DLD1 (cell line): ENCODE results near the gene TYK2.

Source experiments
- in situ Hi-C: cut with HindIII; loops from 2 replicates; pipeline ENCODE4 v1.10.0; 2017; ENCODE audit warnings: low sequenced_read_pairs

Gene TYK2

DNA sequence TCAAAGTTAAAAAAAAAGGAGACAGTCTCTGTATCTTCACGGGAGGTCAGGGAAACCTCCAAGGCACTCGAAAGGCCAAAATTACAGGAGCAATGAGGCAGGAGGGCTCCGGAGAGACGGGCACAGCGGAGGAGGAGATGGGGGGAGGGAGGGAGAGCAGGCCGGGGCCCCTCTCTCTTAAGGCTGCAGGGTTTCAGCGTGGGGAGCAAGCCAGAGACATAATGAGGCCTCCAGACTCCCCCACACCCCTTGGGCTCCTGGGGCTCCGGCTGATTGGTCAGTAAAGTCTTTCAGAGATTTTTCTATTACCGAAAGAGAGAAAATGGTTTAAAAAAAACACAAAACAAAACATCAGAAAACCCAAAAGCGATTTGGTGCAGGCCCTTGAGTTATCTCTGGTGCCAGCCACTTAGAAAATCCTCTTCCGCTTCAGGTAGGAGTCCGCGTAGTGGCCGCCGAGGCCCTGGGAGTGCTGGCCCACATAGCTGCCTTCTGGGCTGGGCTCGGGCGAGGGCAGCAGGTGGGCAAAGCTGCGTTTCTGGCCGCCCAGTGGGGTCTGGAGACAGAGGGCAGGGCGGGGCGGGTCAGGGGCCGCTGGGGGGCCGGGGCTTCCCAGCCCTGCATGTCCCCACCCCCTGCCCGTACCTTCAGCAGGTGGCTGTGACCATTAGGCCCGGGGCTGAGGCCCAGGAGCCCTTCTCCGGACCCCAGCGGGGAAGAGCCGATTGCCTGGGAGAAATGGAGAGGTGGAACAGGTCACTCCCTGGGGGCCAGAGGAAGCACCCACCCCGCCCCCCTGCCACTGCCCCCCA is 63.1 kb downstream of the TYK2 start:
- in situ Hi-C loops, result no loop called here

DNA sequence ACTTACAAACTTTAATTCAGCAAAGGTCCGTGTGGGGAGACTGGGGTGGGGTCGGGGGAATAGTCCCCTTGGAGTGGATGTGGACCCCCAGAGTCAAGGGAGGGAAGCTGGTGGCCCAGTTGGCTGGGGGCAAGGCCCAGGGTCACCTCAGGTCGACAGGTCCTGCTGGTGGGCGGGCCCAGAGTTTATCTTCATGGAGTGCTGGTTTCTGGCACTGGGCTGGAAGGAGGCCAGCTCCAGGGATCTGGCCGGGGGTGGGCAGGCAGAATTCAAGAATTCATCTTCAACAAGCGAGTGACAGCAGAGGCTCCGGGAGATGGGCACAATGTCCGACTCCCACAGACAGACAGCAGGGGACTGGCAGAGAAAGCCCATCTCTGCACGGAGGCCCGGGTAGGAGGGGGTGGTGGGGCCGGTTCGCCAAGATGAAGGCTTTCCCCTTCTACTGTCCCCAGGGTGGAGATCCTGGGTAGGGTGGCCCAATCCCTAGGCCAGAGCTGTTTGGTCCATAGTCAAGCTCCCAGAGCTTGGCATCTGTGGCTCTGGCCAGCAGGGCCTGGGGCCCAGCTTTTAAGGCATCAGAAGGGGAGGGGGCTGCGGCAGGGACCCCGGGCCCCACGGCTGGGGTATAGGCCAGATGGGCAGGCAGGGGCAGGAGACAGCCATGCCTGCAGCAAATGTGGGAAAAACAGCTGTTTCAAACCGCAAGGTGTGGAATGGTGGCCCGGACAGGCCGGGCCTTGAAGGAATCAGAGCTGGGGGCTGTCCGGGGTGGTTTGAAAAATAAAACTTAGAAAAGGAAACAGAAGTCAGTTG is 63.9 kb downstream of the TYK2 start:
- in situ Hi-C loops, result no loop called here

DNA sequence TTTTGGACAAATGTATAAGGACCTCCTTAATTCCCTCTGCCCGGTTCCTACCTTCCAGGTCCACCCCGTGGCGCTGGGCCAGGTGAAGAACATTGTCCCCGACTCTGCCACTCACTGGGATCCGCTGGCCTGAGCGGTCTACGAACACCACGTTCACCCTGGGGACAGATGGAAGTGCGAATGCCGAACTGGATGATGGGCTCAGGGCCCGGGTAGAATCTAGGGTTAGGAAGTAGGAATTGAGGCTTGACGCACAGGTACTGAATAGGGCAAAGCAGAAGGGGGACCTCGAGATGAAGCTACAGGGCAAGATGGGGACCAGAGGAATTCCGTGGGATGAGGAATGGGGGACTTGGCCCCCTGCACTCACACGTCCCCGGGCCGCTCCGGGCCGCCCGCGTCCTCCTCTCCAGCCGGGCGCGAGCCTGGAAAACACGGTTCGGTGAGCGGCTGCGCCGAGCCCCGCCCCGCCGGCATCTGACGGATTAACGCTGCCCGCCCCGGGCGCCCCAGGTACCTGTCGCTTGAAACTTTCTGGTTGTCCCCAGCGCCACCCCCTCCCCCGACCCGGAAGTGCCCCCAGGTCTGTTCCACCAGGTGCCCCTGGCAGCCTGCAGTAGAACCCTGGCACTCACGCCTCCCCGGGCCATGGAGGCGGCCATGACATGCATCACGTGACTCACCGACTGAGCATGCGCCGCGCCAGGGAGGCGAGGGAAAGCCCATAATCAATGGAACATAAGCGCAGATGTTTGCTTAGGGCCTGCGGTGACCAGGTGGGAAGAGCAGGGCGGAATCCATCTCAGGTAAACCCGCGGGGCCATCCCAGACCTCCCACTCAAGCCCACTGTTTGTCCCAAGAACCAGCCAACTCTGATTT is 64.8 kb downstream of the TYK2 start, which contains the start of gene FDX2:
TSS of gene FDX2 (minus strand) at position 681 of the 880 bp plus-strand sequence. CDS start at position 662, 19 bp downstream.
- in situ Hi-C loops, result no loop called here

DNA sequence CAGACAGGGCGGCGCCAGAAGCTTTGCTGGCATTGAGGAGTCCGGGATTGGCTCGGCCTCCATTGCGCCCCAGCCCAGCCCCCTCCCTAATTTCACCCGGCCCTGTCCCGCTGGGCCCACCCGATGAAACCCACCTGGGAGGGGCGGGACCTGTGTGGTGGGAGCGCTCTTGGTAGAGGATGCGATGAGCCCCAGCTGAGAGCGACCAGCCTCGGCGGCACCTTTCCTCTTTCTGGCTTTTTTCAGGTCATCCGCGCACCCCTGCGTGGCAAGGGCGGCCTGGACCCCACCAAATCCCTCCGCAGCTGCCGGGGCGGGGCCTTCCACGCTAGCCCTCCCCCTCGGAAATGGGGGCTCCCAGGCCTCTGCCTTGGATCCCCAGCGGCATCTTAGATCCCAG is 70.9 kb downstream of the TYK2 start, which contains the start of gene ZGLP1:
TSS of gene ZGLP1 (minus strand) at position 393 of the 400 bp plus-strand sequence.
- in situ Hi-C loops, result no loop called here

DNA sequence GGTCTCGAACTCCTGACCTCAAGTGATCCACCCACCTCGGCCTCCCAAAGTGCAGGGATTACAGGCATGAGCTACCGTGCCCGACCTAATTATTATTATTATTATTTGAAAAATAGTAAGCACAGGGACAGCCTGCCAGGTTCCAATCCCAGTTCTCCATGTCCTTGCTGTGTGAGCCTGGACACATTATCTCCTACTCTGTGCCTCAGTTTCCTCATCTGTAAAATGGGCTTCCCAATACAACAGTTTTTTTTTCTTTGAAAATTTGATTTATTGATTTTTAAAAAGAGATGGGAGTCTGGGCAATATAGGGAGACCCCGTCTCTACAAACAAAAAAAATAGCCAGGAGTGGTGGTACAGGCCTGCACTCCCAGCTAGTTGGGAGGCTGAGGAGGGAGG is 74.0 kb downstream of the TYK2 start:
- in situ Hi-C loops, result no loop called here

DNA sequence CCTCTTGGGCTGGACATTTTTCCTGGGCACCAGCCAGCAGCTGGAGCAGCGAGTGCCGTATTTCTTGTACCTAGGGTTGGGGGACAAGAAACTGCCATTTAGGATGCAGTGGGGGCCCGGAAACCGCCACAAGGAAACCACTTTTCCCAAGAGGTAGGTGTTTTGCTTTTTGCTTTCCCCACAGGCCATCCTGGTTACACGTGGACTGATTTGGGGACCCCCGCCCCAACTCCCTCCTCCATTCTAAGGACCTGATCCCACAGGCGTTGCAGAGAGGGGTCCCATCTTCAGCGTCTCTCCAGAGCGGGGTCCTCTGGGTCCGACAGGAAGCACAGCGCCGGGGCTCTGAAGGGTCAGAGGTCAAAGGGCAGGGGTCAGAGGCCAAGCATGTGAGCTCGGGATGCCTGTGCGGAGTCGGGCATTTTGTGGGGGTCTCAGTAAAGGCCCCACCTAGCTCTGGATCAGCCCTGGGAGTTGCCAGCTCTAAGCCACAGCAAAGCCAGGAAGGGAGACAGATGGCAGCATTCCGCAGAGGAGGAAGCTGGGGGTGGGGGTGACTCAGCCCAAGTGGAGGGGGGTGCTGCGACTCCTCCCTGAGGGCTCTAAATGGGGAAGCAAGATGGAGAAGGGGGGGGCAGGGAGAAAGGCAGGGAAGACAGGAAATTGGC is 75.1 kb downstream of the TYK2 start:
- in situ Hi-C loops, result no loop called here
